HL-60 (cell line): ENCODE results near the gene PYGB.
"Not testable (repeated sequence)": the region's sequence is repeated elsewhere in the genome, so short reads cannot be mapped to it uniquely, and the experiment has no call there.

ENCODE experiments used
- GABPA ChIP-seq: IDR thresholded peaks from 2 replicates; pipeline ENCODE4 v1.6.1; 2012; ENCODE audit warnings: low read depth
- POLR2AphosphoS5 ChIP-seq: IDR thresholded peaks from 2 replicates; pipeline ENCODE4 v1.6.1; 2012; ENCODE audit warnings: low read depth
- REST ChIP-seq: IDR thresholded peaks from 2 replicates; pipeline ENCODE4 v1.6.1; 2012; ENCODE audit warnings: low read depth; ENCODE audit not compliant: insufficient replicate concordance
- TF ChIP-seq, protein P1 (sequence below): IDR thresholded peaks from one replicate; pipeline ENCODE4 v1.5.1; 2011; ENCODE audit warnings: low read length, control low read depth, inconsistent platforms; ENCODE audit not compliant: insufficient read depth

DNA sequence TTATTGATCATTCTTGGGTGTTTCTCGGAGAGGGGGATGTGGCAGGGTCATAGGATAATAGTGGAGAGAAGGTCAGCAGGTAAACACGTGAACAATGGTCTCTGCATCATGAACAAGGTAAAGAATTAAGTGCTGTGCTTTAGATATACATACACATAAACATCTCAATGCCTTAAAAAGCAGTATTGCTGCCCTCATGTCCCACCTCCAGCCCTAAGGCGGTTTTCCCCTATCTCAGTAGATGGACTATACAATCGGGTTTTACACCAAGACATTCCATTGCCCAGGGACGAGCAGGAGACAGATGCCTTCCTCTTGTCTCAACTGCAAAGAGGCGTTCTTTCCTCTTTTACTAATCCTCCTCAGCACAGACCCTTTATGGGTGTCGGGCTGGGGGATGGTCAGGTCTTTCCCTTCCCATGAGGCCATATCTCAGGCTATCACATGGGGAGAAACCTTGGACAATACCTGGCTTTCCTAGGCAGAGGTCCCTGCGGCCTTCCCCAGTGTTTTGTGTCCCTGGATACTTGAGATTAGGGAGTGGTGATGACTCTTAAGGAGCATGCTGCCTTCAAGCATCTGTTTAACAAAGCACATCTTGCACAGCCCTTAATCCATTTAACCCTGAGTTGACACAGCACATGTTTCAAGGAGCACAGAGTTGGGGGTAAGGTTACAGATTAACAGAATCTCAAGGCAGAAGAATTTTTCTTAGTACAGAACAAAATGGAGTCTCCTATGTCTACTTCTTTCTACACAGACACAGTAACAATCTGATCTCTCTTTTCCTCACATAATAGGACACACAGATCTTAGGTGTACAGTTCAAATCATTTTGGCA, 13.7 kb upstream of the PYGB start:
- TF ChIP-seq, protein P1, sequence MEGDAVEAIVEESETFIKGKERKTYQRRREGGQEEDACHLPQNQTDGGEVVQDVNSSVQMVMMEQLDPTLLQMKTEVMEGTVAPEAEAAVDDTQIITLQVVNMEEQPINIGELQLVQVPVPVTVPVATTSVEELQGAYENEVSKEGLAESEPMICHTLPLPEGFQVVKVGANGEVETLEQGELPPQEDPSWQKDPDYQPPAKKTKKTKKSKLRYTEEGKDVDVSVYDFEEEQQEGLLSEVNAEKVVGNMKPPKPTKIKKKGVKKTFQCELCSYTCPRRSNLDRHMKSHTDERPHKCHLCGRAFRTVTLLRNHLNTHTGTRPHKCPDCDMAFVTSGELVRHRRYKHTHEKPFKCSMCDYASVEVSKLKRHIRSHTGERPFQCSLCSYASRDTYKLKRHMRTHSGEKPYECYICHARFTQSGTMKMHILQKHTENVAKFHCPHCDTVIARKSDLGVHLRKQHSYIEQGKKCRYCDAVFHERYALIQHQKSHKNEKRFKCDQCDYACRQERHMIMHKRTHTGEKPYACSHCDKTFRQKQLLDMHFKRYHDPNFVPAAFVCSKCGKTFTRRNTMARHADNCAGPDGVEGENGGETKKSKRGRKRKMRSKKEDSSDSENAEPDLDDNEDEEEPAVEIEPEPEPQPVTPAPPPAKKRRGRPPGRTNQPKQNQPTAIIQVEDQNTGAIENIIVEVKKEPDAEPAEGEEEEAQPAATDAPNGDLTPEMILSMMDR: not testable (repeated sequence)
- TF ChIP-seq REST, POLR2AphosphoS5, GABPA: not testable (repeated sequence)
